GM18909 (cell line): ENCODE data around the gene PAXX.

ENCODE experiments used
- ATAC-seq: cut with Tn5 transposase; IDR thresholded peaks from one replicate; pipeline ENCODE4 v1.9.1; 2021; ENCODE audit warnings: mild to moderate bottlenecking; ENCODE audit not compliant: unreplicated experiment, poor library complexity

PAXX gene

DNA sequence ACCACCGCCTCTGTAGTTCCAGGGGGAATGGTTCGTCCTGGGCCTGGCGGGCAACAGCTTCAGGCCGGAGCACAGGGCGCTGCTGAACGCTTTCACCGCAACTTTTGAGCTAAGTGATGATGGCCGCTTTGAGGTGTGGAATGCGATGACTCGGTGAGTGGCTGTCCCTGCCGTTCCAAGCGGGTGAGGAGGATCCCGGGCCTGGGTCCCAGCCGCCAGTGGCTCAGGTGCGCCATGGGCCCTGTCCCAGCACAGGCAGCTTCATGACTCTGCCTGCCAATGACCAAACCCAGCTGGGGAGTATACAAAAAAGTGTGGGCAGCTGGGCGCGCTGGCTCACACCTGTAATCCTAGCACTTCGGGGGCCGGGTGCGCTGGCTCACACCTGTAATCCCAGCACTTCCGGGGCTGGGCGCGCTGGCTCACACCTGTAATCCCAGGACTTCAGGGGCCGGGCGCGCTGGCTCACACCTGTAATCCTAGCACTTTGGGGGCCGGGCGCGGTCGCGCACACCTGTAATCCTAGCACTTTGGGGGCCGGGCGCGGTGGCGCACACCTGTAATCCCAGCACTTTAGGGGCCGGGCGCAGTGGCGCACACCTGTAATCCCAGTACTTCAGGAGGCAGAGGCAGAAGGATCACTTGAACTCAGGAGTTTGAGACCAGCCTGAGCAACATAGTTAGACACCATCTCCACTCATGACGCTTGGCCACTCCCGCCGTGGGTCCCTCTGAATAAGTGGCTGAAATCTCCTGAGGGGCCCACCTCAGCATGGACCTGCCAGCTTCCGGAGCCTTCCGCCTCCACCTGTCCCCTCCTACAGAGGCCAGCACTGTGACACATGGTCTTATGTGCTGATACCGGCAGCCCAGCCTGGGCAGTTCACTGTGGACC, 39.1 kb upstream of the PAXX start:
- ATAC-seq, result no peak

DNA sequence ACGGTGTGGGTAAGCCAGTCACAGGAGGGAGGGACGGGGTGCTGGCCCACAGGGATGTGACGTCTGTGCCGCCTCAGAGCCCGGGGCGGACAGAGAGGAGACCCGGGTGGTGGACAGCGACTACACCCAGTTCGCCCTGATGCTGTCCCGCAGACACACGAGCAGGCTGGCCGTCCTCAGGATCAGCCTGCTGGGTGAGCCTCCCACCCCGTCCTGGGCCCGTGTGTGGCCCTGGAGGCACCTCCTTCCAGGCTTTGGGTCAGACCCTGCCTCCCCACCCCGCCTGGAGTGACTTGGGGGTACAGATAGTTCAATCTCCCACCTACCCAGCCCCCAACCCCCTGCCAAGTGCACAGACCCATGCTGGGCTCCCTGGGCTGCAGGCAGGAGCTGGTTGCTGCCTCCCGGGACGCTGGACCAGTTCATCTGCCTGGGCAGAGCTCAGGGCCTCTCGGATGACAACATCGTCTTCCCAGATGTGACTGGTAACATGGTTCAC, 38.4 kb upstream of the PAXX start:
- no peak for ATAC-seq

DNA sequence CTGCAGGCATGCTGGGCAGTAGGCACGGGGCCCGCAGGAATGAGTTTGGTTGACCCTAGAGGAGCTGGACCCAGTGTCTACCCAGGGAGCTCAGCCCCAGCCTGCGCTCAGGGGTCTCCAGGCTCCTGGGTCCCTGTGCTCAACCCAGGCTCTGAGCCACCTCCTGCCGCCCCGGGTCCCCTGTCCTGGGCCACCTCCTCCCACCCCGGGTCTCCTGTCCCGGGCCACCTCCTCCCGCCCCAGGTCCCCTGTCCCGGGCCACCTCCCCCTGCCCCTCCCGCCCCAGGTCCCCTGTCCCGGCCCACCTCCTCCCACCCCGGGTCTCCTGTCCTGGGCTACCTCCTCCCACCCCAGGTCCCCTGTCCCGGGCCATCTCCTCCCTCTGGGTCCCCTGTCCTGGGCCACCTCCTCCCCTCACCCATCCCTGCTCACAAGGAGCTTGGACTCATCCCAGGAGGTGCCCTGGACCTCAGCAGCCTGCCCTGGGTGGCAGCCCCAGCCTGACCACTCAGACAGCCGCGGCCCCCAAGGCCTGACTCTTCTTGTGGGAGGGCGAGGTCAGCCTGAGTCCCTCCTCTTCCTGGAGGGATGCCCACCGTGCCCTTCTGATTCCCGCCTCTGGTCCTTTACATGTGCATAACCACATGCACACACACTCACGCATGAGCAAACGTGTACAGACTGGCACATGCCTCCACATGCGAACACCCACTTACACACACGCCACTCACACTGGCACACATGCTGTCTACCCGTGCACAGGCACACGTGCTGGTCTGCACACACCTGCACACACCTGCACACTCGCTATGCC, 37.7 kb upstream of the PAXX start:
- no peak for ATAC-seq

GRCh38 chr9:136955202-136955942, 36.9 kb upstream of the PAXX start:
- no peak for ATAC-seq

DNA sequence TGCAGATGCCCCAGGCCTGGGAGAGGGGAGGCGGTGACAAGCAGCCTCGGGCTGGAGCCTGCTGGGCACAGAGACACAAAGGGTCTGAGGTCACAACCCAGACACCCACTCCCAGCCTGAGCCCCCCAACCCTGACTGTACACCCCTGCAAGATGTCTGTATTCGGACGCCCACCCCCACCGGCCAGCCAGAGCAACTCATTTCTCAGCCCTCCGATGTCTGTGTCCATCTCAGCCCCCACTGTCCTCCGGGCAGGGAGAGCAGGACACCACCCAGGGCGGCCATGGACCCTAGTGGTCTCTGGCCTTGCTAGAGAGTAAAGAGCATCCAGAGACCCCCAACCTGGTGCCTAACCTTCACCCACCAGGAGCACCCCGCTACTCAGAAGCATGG, 36.3 kb upstream of the PAXX start:
- ATAC-seq, result no peak

DNA sequence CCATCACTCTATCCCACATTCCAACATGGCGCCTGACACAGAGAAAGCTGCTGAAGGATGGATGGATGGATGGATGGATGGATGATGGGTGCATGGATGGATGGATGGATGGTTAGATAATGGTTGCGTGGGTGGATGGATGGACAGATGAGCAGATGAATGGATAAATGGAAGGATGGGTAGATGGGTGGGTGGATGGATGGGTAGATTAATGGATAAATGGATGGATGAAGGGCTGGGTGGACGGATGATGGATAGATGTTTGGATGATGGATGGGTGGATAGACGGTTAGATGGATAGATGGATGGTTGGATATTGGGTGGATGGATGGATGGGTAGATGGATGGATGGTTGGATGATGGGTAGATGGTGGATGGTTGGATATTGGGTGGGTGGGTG, 35.6 kb upstream of the PAXX start:
- no peak for ATAC-seq

GRCh38 chr9:136957461-136957860, 34.8 kb upstream of the PAXX start:
- ATAC-seq, result no peak

GRCh38 chr9:136957901-136958300, 34.3 kb upstream of the PAXX start:
- no peak for ATAC-seq

DNA sequence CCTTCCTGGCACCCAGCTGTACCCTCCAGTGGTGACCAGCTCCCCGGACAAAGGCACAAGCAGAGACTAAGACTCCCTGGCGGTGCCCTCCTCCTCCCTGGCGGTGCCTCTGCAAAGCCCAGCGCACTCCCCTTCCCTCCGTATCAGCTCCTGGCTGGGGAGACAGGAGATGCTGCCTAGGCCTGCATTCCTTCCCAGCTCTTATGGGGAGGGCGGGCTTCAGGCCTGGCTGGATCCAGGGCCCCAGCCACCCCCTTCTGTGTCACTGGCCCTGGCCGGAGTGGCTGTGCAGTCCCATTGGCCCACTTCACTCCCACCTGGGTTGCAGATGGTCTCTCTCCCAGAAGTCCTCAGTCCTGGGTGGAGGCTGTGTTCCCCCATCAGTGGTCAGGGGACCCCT, 33.7 kb upstream of the PAXX start:
- no peak for ATAC-seq

DNA sequence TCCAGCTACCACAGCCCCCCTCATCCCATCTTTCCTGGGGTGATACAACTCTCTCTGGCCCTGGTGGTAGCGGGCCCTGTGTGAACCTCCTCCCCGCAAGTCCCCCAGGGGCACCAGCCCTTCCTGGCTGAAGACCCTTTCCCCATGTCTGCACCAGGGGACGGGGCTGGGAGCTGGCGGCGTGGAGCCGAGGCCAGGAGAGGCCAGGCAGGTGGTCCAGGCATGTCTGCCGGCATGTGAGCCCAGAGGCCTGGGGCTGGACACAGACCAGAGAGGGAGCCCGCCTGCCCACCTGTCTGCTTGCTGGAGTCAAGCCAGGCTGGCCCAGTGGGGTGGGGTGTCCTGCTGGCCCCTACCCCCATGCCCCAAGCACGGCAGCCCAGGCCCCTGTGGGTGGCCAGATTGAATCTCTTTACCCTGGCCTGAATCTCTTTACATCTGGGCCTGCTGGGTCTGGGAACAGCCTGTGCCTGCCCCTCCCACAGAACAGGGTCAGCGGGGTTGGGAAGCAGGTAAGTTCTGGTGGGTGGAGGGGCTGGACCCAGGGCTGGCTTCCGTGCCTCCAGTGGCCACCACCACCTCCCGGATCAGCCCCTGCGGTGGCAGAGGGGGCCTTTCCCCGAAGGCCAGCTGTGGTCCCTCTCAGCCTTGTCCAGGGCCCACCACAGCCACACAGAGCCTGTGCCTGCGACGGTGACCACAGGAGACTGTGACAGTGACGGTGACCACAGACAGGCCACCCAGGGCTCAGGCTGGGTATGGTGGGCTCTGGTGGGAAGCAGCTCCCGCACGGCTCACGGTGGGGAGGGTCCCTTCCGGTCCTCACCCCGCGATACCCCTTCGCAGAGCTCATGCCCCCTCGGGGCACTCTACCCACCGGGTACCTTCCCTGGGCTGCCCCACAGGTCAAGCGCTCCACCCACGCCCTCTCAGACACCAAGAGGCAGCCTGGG, 33.0 kb upstream of the PAXX start:
- no peak for ATAC-seq

DNA sequence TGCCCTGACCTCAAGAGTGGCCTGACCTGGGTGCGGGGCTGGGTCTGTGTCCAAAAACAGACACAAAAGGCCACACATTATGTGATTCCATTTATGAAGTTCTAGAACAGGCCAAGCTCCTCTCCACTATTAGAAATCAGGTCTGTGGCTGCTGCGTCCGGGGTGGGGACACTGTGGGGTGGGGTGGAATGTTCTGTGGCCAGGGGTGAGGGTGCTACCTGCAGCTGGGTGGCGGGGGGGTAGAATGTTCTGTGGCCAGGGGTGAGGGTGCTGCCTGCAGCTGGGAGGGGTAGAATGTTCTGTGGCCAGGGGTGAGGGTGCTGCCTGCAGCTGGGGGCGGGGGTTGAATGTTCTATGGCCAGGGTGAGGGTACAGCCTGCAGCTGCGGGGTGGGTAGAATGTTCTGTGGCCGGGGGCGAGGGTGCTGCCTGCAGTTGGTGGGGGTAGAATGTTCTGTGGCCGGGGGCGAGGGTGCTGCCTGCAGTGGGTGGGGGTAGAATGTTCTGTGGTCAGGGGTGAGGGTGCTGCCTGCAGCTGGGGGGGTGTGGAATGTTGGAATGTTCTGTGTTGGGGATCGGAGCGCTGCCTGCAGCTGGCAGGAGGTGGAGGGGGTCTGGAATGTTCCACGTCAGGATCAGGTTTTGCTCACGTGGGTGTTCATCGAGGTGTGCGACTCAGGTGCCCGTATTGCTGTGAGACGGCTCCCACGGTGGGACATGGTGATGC, 31.8 kb upstream of the PAXX start:
- ATAC-seq, result no peak

DNA sequence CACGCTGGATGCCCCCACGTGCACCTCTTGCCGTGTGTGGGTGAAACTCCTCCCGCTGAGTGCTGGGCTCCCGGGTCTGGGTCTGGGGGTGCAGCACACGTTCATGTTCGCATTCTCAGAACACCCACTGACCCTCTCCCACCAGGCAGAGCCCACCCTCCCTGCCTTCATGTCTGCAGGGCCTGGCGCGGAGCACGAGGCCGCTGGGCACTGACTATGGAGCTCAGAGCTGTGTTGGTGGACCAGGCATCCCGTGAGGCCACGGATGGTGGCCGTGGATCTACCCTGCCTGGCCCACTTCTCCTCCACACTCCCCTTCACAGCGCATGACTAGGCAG, 31.3 kb upstream of the PAXX start:
- no peak for ATAC-seq

- ATAC-seq, result no peak
Measured at GRCh38 chr9:136961279-136962065, 30.8 kb upstream of the PAXX start.

GRCh38 chr9:136962163-136962562, 30.1 kb upstream of the PAXX start:
- ATAC-seq, result no peak

DNA sequence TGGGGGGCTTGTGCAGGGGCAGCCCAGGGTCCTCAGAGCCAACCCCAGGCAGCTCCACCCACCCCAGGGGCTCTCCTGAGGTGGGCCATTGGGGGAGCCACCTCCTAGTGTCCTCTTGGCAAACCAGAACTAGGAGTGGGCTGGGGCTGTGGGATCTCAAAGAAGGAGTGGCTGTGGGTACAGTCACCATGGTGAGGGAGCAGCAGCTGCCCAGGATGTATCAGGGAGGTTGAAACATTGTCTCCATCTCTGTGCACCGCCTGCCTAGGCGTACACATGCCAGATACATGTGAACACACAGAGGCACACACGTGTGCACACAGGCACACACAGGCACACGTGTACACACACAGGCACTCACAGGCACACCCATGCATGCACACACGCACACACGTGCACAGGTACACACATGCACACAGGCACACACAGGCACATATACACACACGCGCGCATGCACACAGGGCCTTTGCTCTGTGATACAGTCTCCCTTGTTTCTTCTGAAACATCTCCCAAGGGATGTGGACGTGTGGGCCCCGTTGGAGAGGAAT, 29.4 kb upstream of the PAXX start:
- no peak for ATAC-seq

- ATAC-seq, result no peak
Measured at GRCh38 chr9:136963341-136963740, 28.9 kb upstream of the PAXX start.

DNA sequence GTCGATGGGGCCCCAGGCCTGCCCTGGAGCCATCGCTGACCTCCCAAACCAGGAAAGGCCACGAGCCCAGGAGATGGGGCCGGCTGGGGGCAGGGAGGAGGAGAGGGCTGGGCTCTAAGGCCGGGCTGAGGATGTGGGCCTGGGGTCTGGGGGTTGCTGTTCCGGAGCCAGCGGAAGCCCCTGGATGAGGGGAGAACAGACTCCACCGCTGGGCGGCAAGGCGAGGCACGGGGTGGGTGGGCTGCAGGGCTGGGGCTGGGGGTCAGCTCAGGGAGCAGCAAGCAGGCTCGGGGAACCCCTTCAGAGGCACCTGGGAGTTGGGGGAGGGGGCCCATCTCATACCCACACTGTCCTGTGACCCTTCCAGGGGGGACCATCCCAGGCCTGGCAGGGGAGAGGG, 28.5 kb upstream of the PAXX start:
- ATAC-seq, result no peak

- no peak for ATAC-seq
Measured at GRCh38 chr9:136964171-136964689, 28.0 kb upstream of the PAXX start.
